NB4 (cell line): ENCODE results near the gene MCRS1.

Experiments used
- CTCF ChIP-seq: IDR thresholded peaks from one replicate; pipeline ENCODE4 v1.5.1; 2012; ENCODE audit warnings: low read depth, low read length
- MAX ChIP-seq: IDR thresholded peaks from 2 replicates; pipeline ENCODE4 v1.6.1; 2011; ENCODE audit warnings: low read depth, low read length
- POLR2A ChIP-seq: IDR thresholded peaks from 2 replicates; pipeline ENCODE4 v1.6.1; 2011; ENCODE audit warnings: mild to moderate bottlenecking; ENCODE audit not compliant: insufficient read length; ENCODE audit errors: extremely low read depth

GRCh38 chr12:49567302-49567610, 686 bp downstream of the MCRS1 start:
- no peak for TF ChIP-seq CTCF
- no peak for TF ChIP-seq POLR2A
- no peak for TF ChIP-seq MAX
